Gastrocnemius medialis (tissue), 4 donors: ENCODE measurements around the gene ELANE. TPM values are rescaled to one million over a fixed set of nuclear protein-coding genes. Genes with fewer than 3 reads are reported as not detected.
A peak's percentile ranks its signal among the peaks of the same experiment; 100 is the strongest.

Experiments
- ATAC-seq, 2 donors: fragments of 150-250 bp; one replicate each; pipeline ENCODE4 v1.9.1; 2016
- DNase-seq, 2 donors: peaks; one replicate each; pipeline ENCODE4 v3.0.0-alpha.2; 2019
- H3K27ac ChIP-seq, 4 donors: fragments of 200-600 bp; sonication (generic); 1 replicate in 1 of 4; 2 replicates in 3 of 4; pipeline ENCODE4 v1.5.1; 2016 to 2018; ENCODE audit warnings: mild to moderate bottlenecking in 2 of 4, moderate library complexity in 1 of 4
- H3K27me3 ChIP-seq, 3 donors: fragments of 200-600 bp; sonication (generic) in 2 of 3; 1 replicate in 1 of 3; 2 replicates in 2 of 3; pipeline versions ENCODE4 v1.5.1 to v1.6.0; 2016 to 2019; ENCODE audit warnings: mild to moderate bottlenecking in 1 of 3, moderate library complexity in 1 of 3
- H3K36me3 ChIP-seq, 2 donors: fragments of 200-600 bp; sonication (generic) in 1 of 2; one replicate each; pipeline ENCODE4 v1.5.1; 2017 to 2018
- H3K4me1 ChIP-seq, 2 donors: fragments of 200-600 bp; sonication (generic) in 1 of 2; one replicate each; pipeline ENCODE4 v1.5.1; 2016 to 2017; ENCODE audit warnings: mild to moderate bottlenecking in 2 of 2
- H3K4me3 ChIP-seq, 4 donors: fragments of 200-600 bp; sonication (generic) in 3 of 4; 1 replicate in 1 of 4; 2 replicates in 3 of 4; pipeline ENCODE4 v1.5.1; 2016 to 2019; ENCODE audit warnings: mild to moderate bottlenecking in 2 of 4
- H3K9me3 ChIP-seq, 3 donors: fragments of 200-600 bp; sonication (generic) in 2 of 3; 1 replicate in 1 of 3; 2 replicates in 2 of 3; pipeline ENCODE4 v1.5.1; 2016 to 2019
- POLR2A ChIP-seq, 2 donors: fragments of 450-650 bp; IDR thresholded peaks; one replicate each; pipeline ENCODE4 v1.6.1; 2017; ENCODE audit warnings: antibody characterized with exemption in 2 of 2, mild to moderate bottlenecking in 2 of 2, moderate library complexity in 2 of 2
- in situ Hi-C, 4 donors: fragments of 200-750 bp; cut with MboI; loops; one replicate each; pipeline versions ENCODE4 v1.15.0 to v1.8.0; 2017; ENCODE audit warnings: low sequenced_read_pairs in 4 of 4
- intact Hi-C: fragments of 100-400 bp; cut with DNase I; formaldehyde crosslinking; loops from one replicate; pipeline ENCODE4 v1.15.1; 2023; ENCODE audit warnings: low total_unique reads
- total RNA-seq, 4 donors: library from RNA; depleted of rRNA; stranded (reverse); fragments of >200 nt; gene quantifications; one replicate each; pipeline versions ENCODE4 v1.1.0 to v1.2.3, GENCODE V29; 2016
- TF ChIP-seq, protein P1 (sequence below), 5 experiments: fragments of 450-650 bp in 3 of 5; fragments of 200-600 bp in 2 of 5; sonication (generic) in 2 of 5; IDR thresholded peaks in 4 of 5; conservative IDR thresholded peaks in 1 of 5; 1 replicate in 4 of 5; 2 replicates in 1 of 5; pipeline ENCODE4 v1.5.1; 2016 to 2019; ENCODE audit warnings: antibody characterized with exemption in 5 of 5, mild to moderate bottlenecking in 3 of 5, moderate library complexity in 3 of 5

The ELANE gene
- total RNA-seq, 4 donors from 2014 or later: 0.46 to 0.84 TPM; not detected in 2

DNA sequence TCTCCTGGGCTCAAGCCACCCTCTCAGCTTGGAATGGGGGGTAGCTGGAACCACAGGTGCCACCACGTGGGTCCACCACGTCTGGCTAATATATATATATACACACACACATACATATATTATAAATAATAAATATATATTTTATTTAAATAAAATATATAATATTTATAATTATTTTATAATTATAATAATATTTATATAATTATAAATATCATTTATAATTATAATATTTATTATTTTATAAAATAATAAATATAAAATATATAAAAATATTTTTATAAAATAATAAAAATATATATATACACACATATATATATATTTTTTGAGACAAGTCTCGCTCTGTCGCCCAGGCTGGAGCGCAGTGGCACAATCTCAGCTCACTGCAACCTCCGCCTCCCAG, 2.4 kb downstream of the ELANE start:
- intact Hi-C loops (no loop called here), in situ Hi-C loops (loop anchor here in 1 of 4 donors (25.0 kb wide), 1 partner anchor 133 kb away; the partner anchor contains the start of gene WDR18)
- no peaks in the 10 kb centered on the region for H3K9me3 ChIP-seq
- H3K27me3 ChIP-seq: peaks cover 42 to 61% (median 48%) of the 10 kb centered on the region in 3 donors
- peaks cover 0 to 6% of the 10 kb centered on the region in 2 donors for H3K4me1 ChIP-seq
- no peak overlapping the region for H3K27ac ChIP-seq
- no peak for DNase-seq
- H3K36me3 ChIP-seq: no peaks in the 10 kb centered on the region
- no peak overlapping the region for H3K4me3 ChIP-seq
- no peak for ATAC-seq
- TF ChIP-seq, protein P1, sequence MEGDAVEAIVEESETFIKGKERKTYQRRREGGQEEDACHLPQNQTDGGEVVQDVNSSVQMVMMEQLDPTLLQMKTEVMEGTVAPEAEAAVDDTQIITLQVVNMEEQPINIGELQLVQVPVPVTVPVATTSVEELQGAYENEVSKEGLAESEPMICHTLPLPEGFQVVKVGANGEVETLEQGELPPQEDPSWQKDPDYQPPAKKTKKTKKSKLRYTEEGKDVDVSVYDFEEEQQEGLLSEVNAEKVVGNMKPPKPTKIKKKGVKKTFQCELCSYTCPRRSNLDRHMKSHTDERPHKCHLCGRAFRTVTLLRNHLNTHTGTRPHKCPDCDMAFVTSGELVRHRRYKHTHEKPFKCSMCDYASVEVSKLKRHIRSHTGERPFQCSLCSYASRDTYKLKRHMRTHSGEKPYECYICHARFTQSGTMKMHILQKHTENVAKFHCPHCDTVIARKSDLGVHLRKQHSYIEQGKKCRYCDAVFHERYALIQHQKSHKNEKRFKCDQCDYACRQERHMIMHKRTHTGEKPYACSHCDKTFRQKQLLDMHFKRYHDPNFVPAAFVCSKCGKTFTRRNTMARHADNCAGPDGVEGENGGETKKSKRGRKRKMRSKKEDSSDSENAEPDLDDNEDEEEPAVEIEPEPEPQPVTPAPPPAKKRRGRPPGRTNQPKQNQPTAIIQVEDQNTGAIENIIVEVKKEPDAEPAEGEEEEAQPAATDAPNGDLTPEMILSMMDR (IDR thresholded peaks at IDR 0.05 in 4 of 5, conservative IDR thresholded peaks at IDR 0.05 in 1 of 5): no peak
- no peak for TF ChIP-seq POLR2A (IDR thresholded peaks at IDR 0.05)

- no peak for DNase-seq
- in situ Hi-C loops: loop anchor here in 1 of 4 donors (25.0 kb wide), 1 partner anchor 132 kb away; the partner anchor contains the start of gene WDR18
- intact Hi-C loops: loop anchor here (5.0 kb wide), 1 partner anchor 127 kb away; the partner anchor contains the start of gene WDR18
- Histone ChIP-seq H3K4me3 (no peak overlapping the region), H3K27me3 (peaks cover 48 to 67% (median 54%) of the 10 kb centered on the region in 3 donors), H3K27ac (no peak overlapping the region), H3K4me1 (peaks cover 0 to 6% of the 10 kb centered on the region in 2 donors), H3K9me3 (no peaks in the 10 kb centered on the region), H3K36me3 (no peaks in the 10 kb centered on the region)
- no peak for ATAC-seq
- TF ChIP-seq, protein P1 (IDR thresholded peaks at IDR 0.05 in 4 of 5, conservative IDR thresholded peaks at IDR 0.05 in 1 of 5): no peak
- no peak for TF ChIP-seq POLR2A (IDR thresholded peaks at IDR 0.05)
These were observed 3.0 kb downstream of the ELANE start for GRCh38 chr19:855142-855541.

- intact Hi-C loops (loop anchor here (2.0 to 5.0 kb wide), 2 partner anchors 65 to 127 kb away; partner anchors contain the start of gene WDR18), in situ Hi-C loops (loop anchor here in 1 of 4 donors (25.0 kb wide), 1 partner anchor 132 kb away; the partner anchor contains the start of gene WDR18)
- Histone ChIP-seq H3K4me1 (peaks cover 0 to 4% of the 10 kb centered on the region in 2 donors), H3K36me3 (no peaks in the 10 kb centered on the region), H3K9me3 (no peaks in the 10 kb centered on the region), H3K27me3 (peaks cover 52 to 72% (median 57%) of the 10 kb centered on the region in 3 donors), H3K27ac (no peak overlapping the region), H3K4me3 (no peak overlapping the region)
- ATAC-seq: no peak
- DNase-seq: no peak
- TF ChIP-seq, protein P1 (IDR thresholded peaks at IDR 0.05 in 4 of 5, conservative IDR thresholded peaks at IDR 0.05 in 1 of 5): no peak
- TF ChIP-seq POLR2A (IDR thresholded peaks at IDR 0.05): no peak
These were observed 3.5 kb downstream of the ELANE start for GRCh38 chr19:855566-856120.

- no peaks in the 10 kb centered on the region for H3K36me3 ChIP-seq
- TF ChIP-seq, protein P1 (IDR thresholded peaks at IDR 0.05 in 4 of 5, conservative IDR thresholded peaks at IDR 0.05 in 1 of 5): no peak
- no peak for TF ChIP-seq POLR2A (IDR thresholded peaks at IDR 0.05)
- DNase-seq: no peak
- H3K4me1 ChIP-seq: no peaks in the 10 kb centered on the region
- H3K27me3 ChIP-seq: peaks cover 50 to 78% (median 62%) of the 10 kb centered on the region in 3 donors
- no peaks in the 10 kb centered on the region for H3K9me3 ChIP-seq
- in situ Hi-C loops (loop anchor here in 1 of 4 donors (25.0 kb wide), 1 partner anchor 129 kb away; the partner anchor contains the start of gene WDR18), intact Hi-C loops (loop anchor here (5.0 kb wide), 1 partner anchor 124 kb away; the partner anchor contains the start of gene WDR18)
- peak overlapping the region in 1 of 4 donors; percentile 64 for H3K27ac ChIP-seq
- ATAC-seq: no peak
- no peak overlapping the region for H3K4me3 ChIP-seq
These were observed 6.2 kb downstream of the ELANE start for GRCh38 chr19:858284-858683.
